ENCODE measurements around the gene DLK1. TPM values are rescaled to one million over a fixed set of nuclear protein-coding genes. Genes with fewer than 3 reads are reported as not detected.

DLK1 gene
- polyA plus RNA-seq, 1 experiment = 0.12 TPM

- no peak for DNase-seq (ENCODE audit: low read depth, low spot score)
- peaks cover 23% of the 10 kb centered on the region for H3K27me3 ChIP-seq (ENCODE audit: control insufficient read depth, insufficient read depth, low read length)
- H3K9me3 ChIP-seq (ENCODE audit: control insufficient read depth, insufficient read depth, low read length) = no peaks in the 10 kb centered on the region; the same call in 1 of the 2 replicates
- POLR2A ChIA-PET = interaction anchor here (0.7 kb wide), 1 partner anchor 82 kb away, joined by 3 read pairs; no protein-coding TSS in a partner anchor
- no peak for TF ChIP-seq CTCF (IDR thresholded peaks at IDR 0.05; ENCODE audit: low read depth, low read length)
- no peak overlapping the region for H3K27ac ChIP-seq (ENCODE audit: low read depth, low read length)
- CTCF ChIA-PET = interaction anchor here (0.5 to 0.6 kb wide), 2 partner anchors 185 to 913 kb away, joined by 3 read pairs; no protein-coding TSS in a partner anchor
- H3K4me3 ChIP-seq (ENCODE audit: low read depth, low read length) = no peak overlapping the region
Observed at GRCh38 chr14:100714258-100714892, 12.3 kb upstream of the DLK1 start.

- CTCF ChIA-PET = no interaction called here
- H3K27ac ChIP-seq (ENCODE audit: low read depth, low read length) = no peak overlapping the region
- TF ChIP-seq CTCF (IDR thresholded peaks at IDR 0.05; ENCODE audit: low read depth, low read length) = no peak
- POLR2A ChIA-PET = no interaction called here
- H3K27me3 ChIP-seq (ENCODE audit: control insufficient read depth, insufficient read depth, low read length) = peaks cover 31% of the 10 kb centered on the region
- DNase-seq (ENCODE audit: low read depth, low spot score) = no peak
- H3K4me3 ChIP-seq (ENCODE audit: low read depth, low read length) = no peak overlapping the region
- H3K9me3 ChIP-seq (ENCODE audit: control insufficient read depth, insufficient read depth, low read length) = no peaks in the 10 kb centered on the region; the same call in 1 of the 2 replicates
Observed at GRCh38 chr14:100715332-100715731, 11.4 kb upstream of the DLK1 start.

GRCh38 chr14:100715803-100716202 lies 10.9 kb upstream of the DLK1 start:
- Histone ChIP-seq H3K9me3 (ENCODE audit: control insufficient read depth, insufficient read depth, low read length) (no peaks in the 10 kb centered on the region; the same call in 1 of the 2 replicates), H3K27me3 (ENCODE audit: control insufficient read depth, insufficient read depth, low read length) (peaks cover 33% of the 10 kb centered on the region), H3K27ac (ENCODE audit: low read depth, low read length) (no peak overlapping the region), H3K4me3 (ENCODE audit: low read depth, low read length) (no peak overlapping the region)
- ChIA-PET CTCF (no interaction called here), POLR2A (no interaction called here)
- no peak for DNase-seq (ENCODE audit: low read depth, low spot score)
- no peak for TF ChIP-seq CTCF (IDR thresholded peaks at IDR 0.05; ENCODE audit: low read depth, low read length)

- POLR2A ChIA-PET = no interaction called here
- no peak for TF ChIP-seq CTCF (IDR thresholded peaks at IDR 0.05; ENCODE audit: low read depth, low read length)
- CTCF ChIA-PET = no interaction called here
Observed at GRCh38 chr14:100717386-100717785, 9.3 kb upstream of the DLK1 start.

GRCh38 chr14:100719976-100720520 lies 6.6 kb upstream of the DLK1 start:
- no peak for TF ChIP-seq CTCF (IDR thresholded peaks at IDR 0.05; ENCODE audit: low read depth, low read length)
- H3K27me3 ChIP-seq (ENCODE audit: control insufficient read depth, insufficient read depth, low read length) = peaks cover 64% of the 10 kb centered on the region
- no peak for DNase-seq (ENCODE audit: low read depth, low spot score)
- H3K9me3 ChIP-seq (ENCODE audit: control insufficient read depth, insufficient read depth, low read length) = no peaks in the 10 kb centered on the region; the same call in 1 of the 2 replicates
- ChIA-PET POLR2A (no interaction called here), CTCF (interaction anchor here (5.4 kb wide), 1 partner anchor 9 kb away, joined by 21 read pairs; no protein-coding TSS in a partner anchor)
- H3K27ac ChIP-seq (ENCODE audit: low read depth, low read length) = no peak overlapping the region
- H3K4me3 ChIP-seq (ENCODE audit: low read depth, low read length) = no peak overlapping the region

More at GRCh38 chr14:100717386-100717785, 9.3 kb upstream of the DLK1 start:
- no peaks in the 10 kb centered on the region; the same call in 1 of the 2 replicates for H3K9me3 ChIP-seq (ENCODE audit: control insufficient read depth, insufficient read depth, low read length)
- H3K27me3 ChIP-seq (ENCODE audit: control insufficient read depth, insufficient read depth, low read length) = peaks cover 46% of the 10 kb centered on the region
- no peak for DNase-seq (ENCODE audit: low read depth, low spot score)
- no peak overlapping the region for H3K27ac ChIP-seq (ENCODE audit: low read depth, low read length)
- no peak overlapping the region for H3K4me3 ChIP-seq (ENCODE audit: low read depth, low read length)
